A673 (cell line): ENCODE results near the gene PDE6A. TPM values are rescaled to one million over a fixed set of nuclear protein-coding genes. Genes with fewer than 3 reads are reported as not detected.

Experiments
- BruUV-seq: library from RNA; stranded (reverse); fragments of 400-500 nt; replicated peaks from 2 replicates; lab custom pipeline; 2021; lab: Mats Ljungman, UMichigan
- CTCF ChIA-PET: fragments of 300-600 bp; sonication (Branson Sonifier 250); formaldehyde crosslinking; loops from one replicate; lab custom pipeline; 2022; ENCODE audit warnings: antibody characterized with exemption; lab: Charles Lee
- POLR2A ChIA-PET: fragments of 300-600 bp; sonication (Branson Sonifier 250); formaldehyde crosslinking; loops from one replicate; lab custom pipeline; 2022; ENCODE audit warnings: antibody characterized with exemption; ENCODE audit not compliant: low non-redundant PET; lab: Charles Lee
- DNase-seq: peaks from one replicate; pipeline ENCODE4 v3.0.0-alpha.2; 2015; ENCODE audit warnings: low spot score
- H3K27ac ChIP-seq: fragments of 200-600 bp; sonication (generic); 2 replicates; pipeline ENCODE4 v1.5.1; 2016; ENCODE audit warnings: mixed run types, low read depth, mild to moderate bottlenecking, mixed read lengths, antibody characterized with exemption, low read length; ENCODE audit not compliant: poor library complexity, severe bottlenecking
- H3K27me3 ChIP-seq: fragments of 200-600 bp; sonication (generic); replicated peaks from 2 replicates; pipeline ENCODE4 v1.6.1; 2017; ENCODE audit warnings: mixed run types, low read depth, mild to moderate bottlenecking, mixed read lengths, antibody characterized with exemption, low read length; ENCODE audit not compliant: insufficient read depth, poor library complexity
- H3K36me3 ChIP-seq: fragments of 200-600 bp; sonication (generic); 2 replicates; pipeline ENCODE4 v1.6.1; 2016; ENCODE audit warnings: mixed run types, mild to moderate bottlenecking, mixed read lengths, antibody characterized with exemption, low read length; ENCODE audit not compliant: insufficient read depth, poor library complexity, severe bottlenecking
- H3K4me1 ChIP-seq: fragments of 200-600 bp; sonication (generic); 2 replicates; pipeline ENCODE4 v1.6.1; 2017; ENCODE audit warnings: mixed run types, mild to moderate bottlenecking, mixed read lengths, antibody characterized with exemption, low read length; ENCODE audit not compliant: insufficient read depth, poor library complexity, severe bottlenecking
- H3K4me3 ChIP-seq: fragments of 200-600 bp; sonication (generic); 2 replicates; pipeline ENCODE4 v1.5.1; 2016; ENCODE audit warnings: low read depth, mixed run types, mild to moderate bottlenecking, mixed read lengths, low read length; ENCODE audit not compliant: poor library complexity, severe bottlenecking
- H3K9me3 ChIP-seq: fragments of 200-600 bp; sonication (generic); 2 replicates; pipeline ENCODE4 v1.6.1; 2016; ENCODE audit warnings: mixed run types, low read depth, mild to moderate bottlenecking, mixed read lengths, antibody characterized with exemption, low read length; ENCODE audit not compliant: poor library complexity, severe bottlenecking
- EZH2 ChIP-seq: fragments of 200-600 bp; sonication (generic); IDR thresholded peaks from 2 replicates; pipeline ENCODE4 v1.6.1; 2017; ENCODE audit warnings: borderline replicate concordance, low read depth, mild to moderate bottlenecking, mixed read lengths, antibody characterized with exemption, low read length; ENCODE audit not compliant: poor library complexity, severe bottlenecking
- intact Hi-C: fragments of 100-400 bp; cut with micrococcal nuclease; formaldehyde crosslinking; loops from one replicate; pipeline ENCODE4 v1.10.0; 2022; ENCODE audit not compliant: unreplicated experiment
- total RNA-seq: library from RNA; stranded (reverse); gene quantifications from 2 replicates; pipeline ENCODE4 v1.2.3, GENCODE V29; 2021
- TF ChIP-seq, protein P1 (sequence below): fragments of 300-800, 200-600 bp; sonication (generic); conservative IDR thresholded peaks from 2 replicates; pipeline ENCODE4 v1.5.1; 2017; ENCODE audit warnings: low read depth, mild to moderate bottlenecking, antibody characterized with exemption, low read length, moderate library complexity, mixed read lengths

The PDE6A gene
- total RNA-seq, 1 experiment from 2014 or later, result 0.49 TPM

DNA sequence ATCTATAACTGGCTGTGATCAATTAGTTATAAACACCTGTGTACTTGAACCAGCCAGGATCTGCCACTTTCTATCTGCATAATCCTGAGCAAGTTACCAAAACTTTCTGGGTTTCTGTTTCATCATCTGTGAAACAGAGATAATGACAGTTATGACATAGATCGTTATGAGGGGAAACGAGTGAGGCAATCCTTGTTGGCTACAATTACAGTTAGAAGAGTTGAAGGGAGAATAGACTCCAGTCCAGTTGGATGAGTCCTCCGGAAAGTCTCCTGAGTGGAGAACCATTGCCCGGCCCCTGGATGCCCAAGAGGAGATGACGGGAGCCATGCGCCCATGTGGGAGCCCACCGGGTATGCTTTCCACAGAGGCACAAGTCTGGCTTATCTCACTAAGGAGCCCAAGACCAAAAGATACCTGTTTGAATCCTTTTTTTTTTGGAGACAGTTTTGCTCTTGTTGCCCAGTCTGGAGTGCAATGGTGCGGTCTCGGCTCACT, 4.5 kb downstream of the PDE6A start:
- intact Hi-C loops, result no loop called here
- H3K4me3 ChIP-seq, result no peak overlapping the region
- peak; percentile 68 for DNase-seq
- no peaks in the 10 kb centered on the region for H3K27me3 ChIP-seq
- H3K36me3 ChIP-seq, result no peaks in the 10 kb centered on the region
- POLR2A ChIA-PET, result interaction anchor here (0.6 kb wide), 1 partner anchor 26 kb away, joined by 6 read pairs; no protein-coding TSS in a partner anchor
- no peaks in the 10 kb centered on the region for H3K9me3 ChIP-seq
- no TSS peak for BruUV-seq
- H3K27ac ChIP-seq, result peak overlapping the region; percentile 98
- TF ChIP-seq, protein P1, sequence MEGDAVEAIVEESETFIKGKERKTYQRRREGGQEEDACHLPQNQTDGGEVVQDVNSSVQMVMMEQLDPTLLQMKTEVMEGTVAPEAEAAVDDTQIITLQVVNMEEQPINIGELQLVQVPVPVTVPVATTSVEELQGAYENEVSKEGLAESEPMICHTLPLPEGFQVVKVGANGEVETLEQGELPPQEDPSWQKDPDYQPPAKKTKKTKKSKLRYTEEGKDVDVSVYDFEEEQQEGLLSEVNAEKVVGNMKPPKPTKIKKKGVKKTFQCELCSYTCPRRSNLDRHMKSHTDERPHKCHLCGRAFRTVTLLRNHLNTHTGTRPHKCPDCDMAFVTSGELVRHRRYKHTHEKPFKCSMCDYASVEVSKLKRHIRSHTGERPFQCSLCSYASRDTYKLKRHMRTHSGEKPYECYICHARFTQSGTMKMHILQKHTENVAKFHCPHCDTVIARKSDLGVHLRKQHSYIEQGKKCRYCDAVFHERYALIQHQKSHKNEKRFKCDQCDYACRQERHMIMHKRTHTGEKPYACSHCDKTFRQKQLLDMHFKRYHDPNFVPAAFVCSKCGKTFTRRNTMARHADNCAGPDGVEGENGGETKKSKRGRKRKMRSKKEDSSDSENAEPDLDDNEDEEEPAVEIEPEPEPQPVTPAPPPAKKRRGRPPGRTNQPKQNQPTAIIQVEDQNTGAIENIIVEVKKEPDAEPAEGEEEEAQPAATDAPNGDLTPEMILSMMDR, result no peak
- TF ChIP-seq EZH2, result no peak
- CTCF ChIA-PET, result no interaction called here
- peaks cover 60% of the 10 kb centered on the region for H3K4me1 ChIP-seq

DNA sequence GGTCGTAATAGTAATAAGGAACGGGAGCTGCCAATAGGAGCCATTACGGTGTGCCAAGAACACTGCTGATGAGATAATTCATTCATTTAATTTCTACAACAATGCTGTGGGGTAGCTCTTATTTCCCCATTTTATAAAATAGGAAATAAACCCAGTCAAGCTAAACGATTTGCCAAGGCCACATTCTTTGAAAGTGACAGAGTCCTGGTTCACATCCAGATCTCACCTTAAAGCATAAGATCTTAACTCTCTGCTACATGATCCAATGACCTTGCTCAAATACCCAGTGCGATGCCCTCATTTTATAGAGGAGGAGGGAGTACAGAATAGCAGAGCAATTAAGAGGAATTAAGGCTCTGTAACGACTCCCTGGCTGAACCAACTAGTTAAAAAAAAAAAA, 5.0 kb downstream of the PDE6A start:
- Histone ChIP-seq H3K9me3 (no peaks in the 10 kb centered on the region), H3K27me3 (no peaks in the 10 kb centered on the region), H3K4me3 (no peak overlapping the region), H3K27ac (peak overlapping the region; percentile 98), H3K36me3 (no peaks in the 10 kb centered on the region), H3K4me1 (peaks cover 66% of the 10 kb centered on the region)
- TF ChIP-seq EZH2, result no peak
- intact Hi-C loops, result no loop called here
- ChIA-PET CTCF (no interaction called here), POLR2A (interaction anchor here (0.6 kb wide), 1 partner anchor 27 kb away, joined by 6 read pairs; no protein-coding TSS in a partner anchor)
- DNase-seq, result peak; percentile 61
- no TSS peak for BruUV-seq

DNA sequence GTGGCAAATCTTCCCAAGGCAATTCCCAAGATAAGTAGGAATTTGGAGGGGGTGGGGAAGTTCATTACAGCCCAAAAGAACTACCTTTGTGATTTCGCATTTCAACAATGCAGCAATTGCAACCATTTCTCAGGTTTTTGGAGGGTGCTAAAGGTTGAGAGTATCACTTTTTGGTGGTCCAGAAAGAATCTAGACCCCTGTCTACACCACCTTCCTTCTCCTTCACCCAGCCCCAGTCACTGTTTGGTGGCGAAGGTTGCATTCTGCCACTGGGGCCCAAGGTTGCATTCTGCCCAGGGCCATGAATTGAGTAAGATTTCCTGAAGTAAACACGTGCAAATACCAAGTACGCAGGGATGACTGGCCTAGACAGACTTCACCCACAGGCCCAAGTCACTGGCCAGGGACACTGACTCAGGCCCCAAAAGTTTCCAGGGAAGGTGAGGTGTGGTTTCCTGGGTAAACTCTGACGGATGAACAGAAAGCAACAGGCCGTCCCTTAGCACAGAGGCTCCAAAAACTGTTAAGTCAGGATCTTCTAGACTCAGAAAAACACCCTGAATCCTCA, 5.7 kb downstream of the PDE6A start:
- BruUV-seq, result no TSS peak
- no peaks in the 10 kb centered on the region for H3K27me3 ChIP-seq
- peaks cover 72% of the 10 kb centered on the region for H3K4me1 ChIP-seq
- TF ChIP-seq EZH2, result no peak
- TF ChIP-seq, protein P1, result no peak
- POLR2A ChIA-PET, result no interaction called here
- no peak for DNase-seq
- intact Hi-C loops, result no loop called here
- no peaks in the 10 kb centered on the region for H3K9me3 ChIP-seq
- no peaks in the 10 kb centered on the region for H3K36me3 ChIP-seq
- no peak overlapping the region for H3K4me3 ChIP-seq
- CTCF ChIA-PET, result interaction anchor here (0.6 kb wide), 1 partner anchor 47 kb away, joined by 3 read pairs; no protein-coding TSS in a partner anchor
- H3K27ac ChIP-seq, result peak overlapping the region; percentile 98

DNA sequence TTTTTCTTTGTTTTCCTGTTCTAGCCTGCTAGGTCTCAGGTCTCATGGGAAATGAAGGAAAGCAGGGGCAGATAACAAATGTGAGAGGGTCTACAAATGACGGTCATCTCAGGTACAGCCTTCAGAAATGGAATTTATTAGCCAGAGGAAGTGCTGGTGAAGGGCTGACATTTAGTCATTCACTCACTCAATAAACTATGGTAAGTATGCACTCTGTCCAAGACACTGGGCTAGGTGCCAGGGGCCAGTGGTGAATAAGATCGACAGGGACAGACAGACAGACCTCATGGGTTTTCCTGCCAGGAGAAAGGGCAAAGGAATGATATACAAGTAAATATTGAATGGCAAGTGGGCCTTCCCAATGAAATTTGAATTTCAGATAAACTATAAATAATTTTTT, 6.3 kb downstream of the PDE6A start:
- Histone ChIP-seq H3K4me1 (peaks cover 78% of the 10 kb centered on the region), H3K27ac (peak overlapping the region; percentile 98), H3K36me3 (no peaks in the 10 kb centered on the region), H3K9me3 (no peaks in the 10 kb centered on the region), H3K27me3 (no peaks in the 10 kb centered on the region), H3K4me3 (no peak overlapping the region)
- peak; percentile 59 for DNase-seq
- TF ChIP-seq, protein P1, result no peak
- no peak for TF ChIP-seq EZH2
- intact Hi-C loops, result no loop called here
- ChIA-PET POLR2A (no interaction called here), CTCF (no interaction called here)
- TSS peak; percentile 68 for BruUV-seq
